H1 (cell line): ENCODE results near the gene RIBC2. TPM values are rescaled to one million over a fixed set of nuclear protein-coding genes. Genes with fewer than 3 reads are reported as not detected.
A peak's percentile ranks its signal among the peaks of the same experiment; 100 is the strongest.

Source experiments
- CTCF ChIA-PET: fragments of 300-600 bp; sonication (Branson Sonifier 250); formaldehyde crosslinking; loops from one replicate; lab custom pipeline; 2021; ENCODE audit not compliant: partially characterized antibody; lab: Charles Lee
- POLR2A ChIA-PET: fragments of 300-600 bp; sonication (Branson Sonifier 250); formaldehyde crosslinking; loops from one replicate; lab custom pipeline; 2021; ENCODE audit warnings: inconsistent platforms; ENCODE audit not compliant: partially characterized antibody; lab: Charles Lee
- DNase-seq, 2 experiments: peaks; one replicate each; pipeline versions ENCODE4 v3.0.0 to v3.0.0-alpha.2; 2010 to 2022; ENCODE audit warnings: low spot score in 2 of 2, low read depth in 1 of 2, mixed read lengths in 1 of 2
- FAIRE-seq: peaks from 2 replicates; lab custom pipeline; 2011; peaks lifted over from hg19 to GRCh38; lab: Jason Lieb, UNC
- H2AFZ ChIP-seq: 2 replicates; pipeline ENCODE4 v1.8.1; 2012; ENCODE audit warnings: low read length, inconsistent platforms
- H2AK5ac ChIP-seq: 2 replicates; pipeline ENCODE4 v1.6.1; 2013; ENCODE audit warnings: low read depth, low read length
- H2BK120ac ChIP-seq: replicated peaks from 2 replicates; pipeline ENCODE3; 2013; ENCODE audit warnings: low read depth, low read length, inconsistent platforms
- H2BK12ac ChIP-seq: 2 replicates; pipeline ENCODE4 v1.6.1; 2013; ENCODE audit warnings: low read depth, low read length
- H2BK15ac ChIP-seq: 2 replicates; pipeline ENCODE4 v1.6.1; 2013; ENCODE audit warnings: low read length
- H2BK20ac ChIP-seq: 2 replicates; pipeline ENCODE4 v1.6.1; 2013; ENCODE audit warnings: low read length
- H2BK5ac ChIP-seq: 2 replicates; pipeline ENCODE4 v1.6.1; 2013; ENCODE audit warnings: low read depth, low read length
- H3K14ac ChIP-seq: 2 replicates; pipeline ENCODE4 v1.6.1; 2013; ENCODE audit warnings: inconsistent platforms; ENCODE audit not compliant: insufficient read length
- H3K18ac ChIP-seq: 2 replicates; pipeline ENCODE4 v1.6.1; 2013; ENCODE audit warnings: low read length; ENCODE audit errors: extremely low read depth
- H3K23ac ChIP-seq: 2 replicates; pipeline ENCODE4 v1.6.1; 2013; ENCODE audit warnings: inconsistent platforms; ENCODE audit not compliant: insufficient read length
- H3K23me2 ChIP-seq: 2 replicates; pipeline ENCODE4 v1.6.1; 2013; ENCODE audit warnings: low read depth, low read length
- H3K27ac ChIP-seq: 2 replicates; pipeline ENCODE4 v1.6.1; 2011; ENCODE audit warnings: low read depth, low read length, inconsistent platforms
- H3K27me3 ChIP-seq, 4 experiments: replicated peaks in 1 of 4; 1 replicate in 1 of 4; 2 replicates in 3 of 4; pipeline versions ENCODE4 v1.6.1 to v1.8.1; 2011 to 2013; ENCODE audit warnings: low read length in 3 of 4, mild to moderate bottlenecking in 3 of 4, inconsistent platforms in 2 of 4, mixed read lengths in 2 of 4, moderate library complexity in 1 of 4; ENCODE audit not compliant: control insufficient read depth in 3 of 4, insufficient read depth in 3 of 4; ENCODE audit errors: extremely low read depth in 1 of 4
- H3K36me3 ChIP-seq, 4 experiments: 2 replicates each; pipeline versions ENCODE4 v1.6.1 to v1.8.1; 2011 to 2013; ENCODE audit warnings: mild to moderate bottlenecking in 4 of 4, low read length in 3 of 4, moderate library complexity in 2 of 4, control low read depth in 1 of 4, inconsistent platforms in 1 of 4; ENCODE audit not compliant: insufficient read depth in 4 of 4, control insufficient read depth in 2 of 4
- H3K4ac ChIP-seq: replicated peaks from 2 replicates; pipeline ENCODE3; 2013; ENCODE audit warnings: low read length, low read depth, mixed read lengths, inconsistent platforms; ENCODE audit not compliant: insufficient read length
- H3K4me1 ChIP-seq, 4 experiments: replicated peaks in 1 of 4; 1 replicate in 1 of 4; 2 replicates in 3 of 4; pipeline versions ENCODE4 v1.6.1 to v1.8.1; 2011 to 2013; ENCODE audit warnings: low read length in 3 of 4, inconsistent platforms in 2 of 4, mixed read lengths in 1 of 4; ENCODE audit not compliant: insufficient read depth in 4 of 4, control insufficient read depth in 3 of 4
- H3K4me2 ChIP-seq, 2 experiments: 2 replicates each; pipeline versions ENCODE4 v1.6.1 to v1.8.1; 2011 to 2013; ENCODE audit warnings: low read depth in 2 of 2, low read length in 2 of 2, control low read depth in 1 of 2, inconsistent platforms in 1 of 2, mild to moderate bottlenecking in 1 of 2; ENCODE audit not compliant: insufficient read depth in 1 of 2
- H3K4me3 ChIP-seq, 4 experiments: fragments of 200-600, 300-600 bp in 1 of 4; sonication (generic), shearing (Covaris generic), sonication (Bioruptor Twin) in 1 of 4; 2 replicates each; pipeline versions ENCODE4 v1.5.1 to v1.8.1; 2011 to 2016; ENCODE audit warnings: low read length in 4 of 4, low read depth in 3 of 4, control low read depth in 2 of 4, inconsistent platforms in 2 of 4, mild to moderate bottlenecking in 2 of 4, mixed read lengths in 1 of 4, moderate library complexity in 1 of 4; ENCODE audit not compliant: insufficient read depth in 2 of 4; ENCODE audit errors: extremely low read depth in 1 of 4
- H3K56ac ChIP-seq: replicated peaks from 2 replicates; pipeline ENCODE3; 2013; ENCODE audit warnings: low read depth, mild to moderate bottlenecking, mixed read lengths, low read length, inconsistent platforms; ENCODE audit not compliant: insufficient read length
- H3K79me1 ChIP-seq: 2 replicates; pipeline ENCODE4 v1.6.1; 2013; ENCODE audit warnings: low read depth, low read length, control low read depth
- H3K79me2 ChIP-seq, 2 experiments: 2 replicates each; pipeline versions ENCODE4 v1.6.1 to v1.8.1; 2012 to 2013; ENCODE audit warnings: low read length in 2 of 2, mild to moderate bottlenecking in 2 of 2, inconsistent platforms in 1 of 2; ENCODE audit not compliant: insufficient read depth in 2 of 2, control insufficient read depth in 1 of 2
- H3K9ac ChIP-seq, 4 experiments: replicated peaks in 1 of 4; 1 replicate in 1 of 4; 2 replicates in 3 of 4; pipeline versions ENCODE4 v1.6.1 to v1.8.1; 2011 to 2013; ENCODE audit warnings: low read depth in 3 of 4, low read length in 3 of 4, control low read depth in 2 of 4, mild to moderate bottlenecking in 2 of 4, moderate library complexity in 2 of 4, inconsistent platforms in 1 of 4; ENCODE audit errors: extremely low read depth in 1 of 4
- H3K9me3 ChIP-seq, 2 experiments: 2 replicates each; pipeline versions ENCODE4 v1.6.1 to v1.8.1; 2012 to 2013; ENCODE audit warnings: mild to moderate bottlenecking in 2 of 2, moderate library complexity in 2 of 2, control low read depth in 1 of 2, inconsistent platforms in 1 of 2, low read depth in 1 of 2, low read length in 1 of 2, mixed read lengths in 1 of 2; ENCODE audit not compliant: insufficient read depth in 2 of 2
- H4K20me1 ChIP-seq, 2 experiments: replicated peaks in 1 of 2; 2 replicates each; pipeline versions ENCODE3 to v1.8.1; 2011 to 2013; ENCODE audit warnings: inconsistent platforms in 2 of 2, low read length in 2 of 2, mild to moderate bottlenecking in 1 of 2; ENCODE audit not compliant: insufficient read depth in 2 of 2, control insufficient read depth in 1 of 2
- H4K5ac ChIP-seq: 2 replicates; pipeline ENCODE4 v1.6.1; 2013; ENCODE audit warnings: low read length, low read depth, mixed read lengths, inconsistent platforms; ENCODE audit not compliant: insufficient read length
- H4K8ac ChIP-seq: 2 replicates; pipeline ENCODE4 v1.8.0; 2013; ENCODE audit warnings: mild to moderate bottlenecking, moderate library complexity, low read length, inconsistent platforms; ENCODE audit not compliant: insufficient read depth; ENCODE audit errors: extremely low read depth
- H4K91ac ChIP-seq: replicated peaks from 2 replicates; pipeline ENCODE3; 2013; ENCODE audit warnings: low read length, mixed read lengths, inconsistent platforms; ENCODE audit not compliant: insufficient read length
- BCL11A ChIP-seq, 2 experiments: IDR thresholded peaks; one replicate each; pipeline ENCODE4 v1.6.1; 2011; ENCODE audit warnings: low read depth in 2 of 2, low read length in 2 of 2, mild to moderate bottlenecking in 2 of 2
- CBX5 ChIP-seq: fragments of 300-800, 300-1000 bp; sonication (generic); IDR thresholded peaks from 2 replicates; pipeline ENCODE4 v1.7.1; 2016; ENCODE audit warnings: antibody characterized with exemption, low read length, low read depth
- CHD1 ChIP-seq: IDR thresholded peaks from 2 replicates; pipeline ENCODE4 v1.6.1; 2012; ENCODE audit warnings: low read depth, low read length, improper control_type of control experiment
- CREB1 ChIP-seq: IDR thresholded peaks from 2 replicates; pipeline ENCODE4 v1.6.1; 2012; ENCODE audit warnings: inconsistent platforms
- GABPA ChIP-seq: IDR thresholded peaks from 2 replicates; pipeline ENCODE4 v1.6.1; 2011; ENCODE audit warnings: mild to moderate bottlenecking, low read length, moderate library complexity, borderline replicate concordance; ENCODE audit not compliant: insufficient read depth
- HDAC6 ChIP-seq: IDR thresholded peaks from one replicate; pipeline ENCODE4 v1.7.1; 2012; ENCODE audit warnings: low read depth, mild to moderate bottlenecking, inconsistent platforms, low read length, moderate library complexity
- JUN ChIP-seq: IDR thresholded peaks from 2 replicates; pipeline ENCODE4 v1.6.1; 2011; ENCODE audit warnings: low read depth, mild to moderate bottlenecking, improper control_type of control experiment, low read length
- PHF8 ChIP-seq: fragments of 200-600 bp; sonication (generic); conservative IDR thresholded peaks from 2 replicates; pipeline ENCODE4 v1.7.1; 2012; ENCODE audit warnings: low read depth, mild to moderate bottlenecking, inconsistent platforms, low read length, moderate library complexity
- RFX5 ChIP-seq: IDR thresholded peaks from 2 replicates; pipeline ENCODE4 v1.6.1; 2011; ENCODE audit warnings: low read depth, low read length, improper control_type of control experiment, borderline replicate concordance
- RXRA ChIP-seq: IDR thresholded peaks from 2 replicates; pipeline ENCODE4 v1.6.1; 2011; ENCODE audit warnings: low read depth, mild to moderate bottlenecking, low read length, moderate library complexity; ENCODE audit not compliant: insufficient read depth
- SIX5 ChIP-seq: IDR thresholded peaks from 2 replicates; pipeline ENCODE4 v1.6.1; 2011; ENCODE audit warnings: mild to moderate bottlenecking, low read depth, low read length
- SP2 ChIP-seq: IDR thresholded peaks from 2 replicates; pipeline ENCODE4 v1.6.1; 2012; ENCODE audit warnings: mild to moderate bottlenecking, low read length, inconsistent platforms
- TCF12 ChIP-seq: IDR thresholded peaks from 2 replicates; pipeline ENCODE4 v1.6.1; 2011; ENCODE audit warnings: low read depth, mild to moderate bottlenecking, low read length
- YY1 ChIP-seq: IDR thresholded peaks from 2 replicates; pipeline ENCODE4 v1.6.1; 2011; ENCODE audit warnings: low read depth, mild to moderate bottlenecking, low read length
- WGBS, 2 experiments: shearing (Covaris generic) in 1 of 2; methylation state at CpG; one replicate each; pipeline versions ENCODE4 v1.1.6 to v1.1.7; 2013 to 2015; ENCODE audit warnings: low lambda C conversion rate in 2 of 2, mixed read lengths in 2 of 2, inconsistent platforms in 1 of 2, low coverage in 1 of 2, missing lambda C conversion rate in 1 of 2; ENCODE audit not compliant: insufficient replicate concordance in 2 of 2, insufficient coverage in 1 of 2, insufficient read length in 1 of 2; ENCODE audit errors: extremely low coverage in 1 of 2, missing lambda C conversion rate in 1 of 2; 5-methylcytosine and 5-hydroxymethylcytosine counted together
- polyA plus RNA-seq, 7 experiments: library from polyadenylated mRNA; depleted of rRNA in 3 of 7; stranded (reverse) in 5 of 7; unstranded in 2 of 7; fragments of >200 nt in 5 of 7; fragments of 200-250 nt in 2 of 7; gene quantifications; 1 replicate in 5 of 7; 2 replicates in 1 of 7; 4 replicates in 1 of 7; pipeline versions ENCODE4 v1.2.1 to v1.2.3, GENCODE V29; 2011 to 2013; ENCODE audit warnings: missing spikeins in 2 of 7, mixed read lengths in 2 of 7
- total RNA-seq: library from RNA; stranded (reverse); fragmentation: NEBNext Ultra II Directional; extraction: Animal tissue kit (Norgen Biotek cat#: 25700); gene quantifications from 2 replicates; pipeline ENCODE4 v1.2.1, GENCODE V29; 2021
- TF ChIP-seq, protein P1 (sequence below): IDR thresholded peaks from 2 replicates; pipeline ENCODE4 v1.6.1; 2012; ENCODE audit warnings: inconsistent platforms

Gene RIBC2
- total and polyA plus RNA-seq, 2 of the 8 experiments (the other 6 are each of a cell fraction or from before 2014, with no cell fraction given) = 0.79 to 2.1 TPM

- no peaks in the 10 kb centered on the region for H3K23me2 ChIP-seq
- no peaks in the 10 kb centered on the region for H4K20me1 ChIP-seq
- CTCF ChIA-PET = interaction anchor here (0.6 to 2.4 kb wide), 6 partner anchors 9 to 69 kb away, joined by 3 to 16 read pairs (median 4); no protein-coding TSS in a partner anchor
- H4K5ac ChIP-seq = no peak overlapping the region
- no peak overlapping the region for H3K4me2 ChIP-seq
- H2BK15ac ChIP-seq = no peak overlapping the region
- H2BK12ac ChIP-seq = no peak overlapping the region; the same call in 1 of the 2 replicates
- 80% methylated on average over 11 of the region's 11 CpGs; no CpG with 5 or more reads in 1 of the 2 experiments for WGBS, 2 experiments
- no peak overlapping the region for H3K18ac ChIP-seq
- H3K4me1 ChIP-seq = peaks cover 0 to 9% (median 1%) of the 10 kb centered on the region in 4 experiments; a peak in 2 of 7 replicates
- H4K91ac ChIP-seq = no peak overlapping the region
- no peak overlapping the region for H2BK5ac ChIP-seq
- H3K27me3 ChIP-seq = no peaks in the 10 kb centered on the region
- 0 out of 2 replicates have a peak overlapping the region, but pooled peaks have one; percentile 34 for H2BK20ac ChIP-seq
- H3K9ac ChIP-seq = no peak overlapping the region
- DNase-seq (no peak), FAIRE-seq (no peak)
- peaks cover 0 to 4% of the 10 kb centered on the region in 2 experiments; a peak in 1 of 4 replicates for H3K9me3 ChIP-seq
- H4K8ac ChIP-seq = no peak overlapping the region
- H2BK120ac ChIP-seq = no peak overlapping the region
- no peak overlapping the region for H2AFZ ChIP-seq
- no peak overlapping the region for H2AK5ac ChIP-seq
- H3K4me3 ChIP-seq = no peak overlapping the region
- no peak overlapping the region for H3K23ac ChIP-seq
- H3K56ac ChIP-seq = no peak overlapping the region
- no peaks in the 10 kb centered on the region for H3K36me3 ChIP-seq
- no peaks in the 10 kb centered on the region for H3K79me1 ChIP-seq
- no peaks in the 10 kb centered on the region for H3K79me2 ChIP-seq
- no peak overlapping the region for H3K27ac ChIP-seq
- POLR2A ChIA-PET = interaction anchor here (1.5 kb wide), 1 partner anchor 34 kb away, joined by 4 read pairs; no protein-coding TSS in a partner anchor
- H3K4ac ChIP-seq = no peak overlapping the region
- H3K14ac ChIP-seq = no peak overlapping the region
- TF ChIP-seq, protein P1, sequence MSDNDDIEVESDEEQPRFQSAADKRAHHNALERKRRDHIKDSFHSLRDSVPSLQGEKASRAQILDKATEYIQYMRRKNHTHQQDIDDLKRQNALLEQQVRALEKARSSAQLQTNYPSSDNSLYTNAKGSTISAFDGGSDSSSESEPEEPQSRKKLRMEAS = no peak
- TF ChIP-seq PHF8 (no peak), TCF12 (no peak), CREB1 (no peak), RXRA (no peak), YY1 (no peak), HDAC6 (no peak), GABPA (no peak), SIX5 (no peak), BCL11A (IDR thresholded peaks at IDR 0.05; ENCODE audit: low read depth in 2 of 2, low read length in 2 of 2) (no peak), CHD1 (no peak), JUN (no peak), SP2 (no peak), RFX5 (no peak), CBX5 (no peak)
These were observed 57.4 kb downstream of the RIBC2 start for GRCh38 chr22:45470871-45471270.
